GM23338 (cell line): Measurements from ENCODE around the gene IFNE. TPM values are rescaled to one million over a fixed set of nuclear protein-coding genes. Genes with fewer than 3 reads are reported as not detected.

Source experiments
- ATAC-seq: fragments of 200-7000 bp; cut with Tn5 transposase; 3 replicates; pipeline ENCODE4 v1.9.1; 2020
- DNase-seq: peaks from one replicate; pipeline ENCODE4 v3.0.0-alpha.2; 2015; ENCODE audit warnings: low spot score
- H2AFZ ChIP-seq: fragments of 200-600 bp; sonication (generic); 2 replicates; pipeline ENCODE4 v1.8.0; 2016; ENCODE audit warnings: antibody characterized with exemption, mild to moderate bottlenecking, moderate library complexity
- H3F3A ChIP-seq: fragments of 200-600 bp; sonication (generic); replicated peaks from 2 replicates; pipeline ENCODE4 v1.8.0; 2017; ENCODE audit warnings: antibody characterized with exemption, mixed run types, low read depth
- H3K27ac ChIP-seq: fragments of 200-600 bp; sonication (generic); 2 replicates; pipeline ENCODE4 v1.6.1; 2016; ENCODE audit warnings: low read depth
- H3K27me3 ChIP-seq: fragments of 200-600 bp; sonication (generic); 2 replicates; pipeline ENCODE4 v1.8.0; 2016; ENCODE audit warnings: mild to moderate bottlenecking, mixed run types, moderate library complexity; ENCODE audit not compliant: insufficient read depth
- H3K36me3 ChIP-seq: fragments of 200-600 bp; sonication (generic); 2 replicates; pipeline ENCODE4 v1.8.0; 2016; ENCODE audit warnings: mild to moderate bottlenecking; ENCODE audit not compliant: insufficient read depth
- H3K4me1 ChIP-seq: fragments of 200-600 bp; sonication (generic); 2 replicates; pipeline ENCODE4 v1.8.0; 2016; ENCODE audit warnings: mild to moderate bottlenecking, moderate library complexity; ENCODE audit not compliant: insufficient read depth
- H3K4me2 ChIP-seq: fragments of 200-600 bp; sonication (generic); 2 replicates; pipeline ENCODE4 v1.7.1; 2017; ENCODE audit warnings: mixed run types
- H3K4me3 ChIP-seq: fragments of 200-600 bp; sonication (generic); 2 replicates; pipeline ENCODE4 v1.6.1; 2016; ENCODE audit warnings: mixed run types
- H3K79me2 ChIP-seq: fragments of 200-600 bp; sonication (generic); replicated peaks from 2 replicates; pipeline ENCODE4 v1.8.0; 2017; ENCODE audit warnings: mild to moderate bottlenecking; ENCODE audit not compliant: insufficient read depth
- H3K9me2 ChIP-seq: fragments of 200-600 bp; sonication (generic); 2 replicates; pipeline ENCODE4 v1.8.0; 2017; ENCODE audit not compliant: insufficient read depth
- H4K20me1 ChIP-seq: fragments of 200-600 bp; sonication (generic); replicated peaks from 2 replicates; pipeline ENCODE4 v1.8.0; 2017; ENCODE audit warnings: mild to moderate bottlenecking; ENCODE audit not compliant: insufficient read depth
- H3K27ac Mint-ChIP-seq: 2 replicates; pipeline ENCODE4 v1.8.0; 2020; ENCODE audit warnings: inconsistent platforms, mild to moderate bottlenecking, moderate library complexity, mixed read lengths
- H3K27me3 Mint-ChIP-seq: 3 replicates; pipeline ENCODE4 v1.8.0; 2022; ENCODE audit warnings: low read depth, mild to moderate bottlenecking, moderate library complexity, mixed read lengths, inconsistent platforms; ENCODE audit not compliant: insufficient read depth, poor library complexity
- H3K36me3 Mint-ChIP-seq: 3 replicates; pipeline ENCODE4 v1.8.0; 2021; ENCODE audit warnings: low read depth, mild to moderate bottlenecking, inconsistent platforms, moderate library complexity, mixed read lengths
- H3K4me1 Mint-ChIP-seq: 3 replicates; pipeline ENCODE4 v1.8.0; 2020; ENCODE audit warnings: mild to moderate bottlenecking, inconsistent platforms, mixed read lengths
- H3K4me3 Mint-ChIP-seq: 3 replicates; pipeline ENCODE4 v1.8.0; 2021; ENCODE audit warnings: moderate library complexity, mild to moderate bottlenecking, inconsistent platforms, mixed read lengths
- H3K9me3 Mint-ChIP-seq: 3 replicates; pipeline ENCODE4 v1.8.0; 2020; ENCODE audit warnings: moderate library complexity, mild to moderate bottlenecking, inconsistent platforms, mixed read lengths
- CREB1 ChIP-seq: fragments of 250-450 bp; sonication (Bioruptor Pico); IDR thresholded peaks from 2 replicates; pipeline ENCODE4 v1.5.0; 2020; ENCODE audit warnings: low read depth, mild to moderate bottlenecking, moderate library complexity
- CTCF ChIP-seq, 2 experiments: fragments of 200-600 bp in 1 of 2; sonication (generic) in 1 of 2; conservative IDR thresholded peaks; 2 replicates each; pipeline versions ENCODE4 v1.5.1 to v1.6.1; 2016 to 2017; ENCODE audit warnings: antibody characterized with exemption in 2 of 2, low read depth in 2 of 2, mild to moderate bottlenecking in 2 of 2, moderate library complexity in 1 of 2
- ETS1 ChIP-seq: IDR thresholded peaks from 2 replicates; pipeline ENCODE4 v1.6.1; 2016; ENCODE audit warnings: antibody characterized with exemption
- EZH2 ChIP-seq: fragments of 200-600 bp; sonication (generic); IDR thresholded peaks from one replicate; pipeline ENCODE4 v1.8.0; 2017; ENCODE audit warnings: antibody characterized with exemption, mild to moderate bottlenecking, low read depth; ENCODE audit not compliant: unreplicated experiment
- EZH2phosphoT487 ChIP-seq: fragments of 200-600 bp; sonication (generic); IDR thresholded peaks from one replicate; pipeline ENCODE4 v1.8.1; 2018; ENCODE audit warnings: antibody characterized with exemption; ENCODE audit not compliant: unreplicated experiment
- JUNB ChIP-seq: IDR thresholded peaks from one replicate; pipeline ENCODE4 v1.6.1; 2016; ENCODE audit warnings: antibody characterized with exemption; ENCODE audit not compliant: unreplicated experiment
- NANOG ChIP-seq: IDR thresholded peaks from 2 replicates; pipeline ENCODE4 v1.6.1; 2016; ENCODE audit warnings: antibody characterized with exemption, borderline replicate concordance
- POLR2AphosphoS5 ChIP-seq: IDR thresholded peaks from 2 replicates; pipeline ENCODE4 v1.6.1; 2016; ENCODE audit warnings: antibody characterized with exemption, low read depth
- STAT1 ChIP-seq: IDR thresholded peaks from one replicate; pipeline ENCODE4 v1.6.1; 2016; ENCODE audit warnings: antibody characterized with exemption; ENCODE audit not compliant: unreplicated experiment
- ZNF114 ChIP-seq: fragments of 250-450 bp; sonication (Bioruptor Pico); IDR thresholded peaks from 2 replicates; pipeline ENCODE4 v1.5.0; 2020; ENCODE audit warnings: mild to moderate bottlenecking, moderate library complexity
- ZNF331 ChIP-seq: fragments of 250-450 bp; sonication (Bioruptor Pico); IDR thresholded peaks from 2 replicates; pipeline ENCODE4 v1.5.0; 2020; ENCODE audit warnings: low read depth, mild to moderate bottlenecking, moderate library complexity
- polyA plus RNA-seq: library from polyadenylated mRNA; unstranded; fragments of >200 nt; fragmentation: Nextera tagmentation; extraction: Ambion mirVana; gene quantifications from 2 replicates; pipeline ENCODE4 v1.2.1, GENCODE V29; 2016
- total RNA-seq: library from RNA; depleted of rRNA; stranded (reverse); fragments of >200 nt; shearing (Covaris generic); gene quantifications from 2 replicates; pipeline ENCODE4 v1.2.3, GENCODE V29; 2014
- TF ChIP-seq, protein P1 (sequence below): fragments of 250-450 bp; sonication (Bioruptor Pico); IDR thresholded peaks from 2 replicates; pipeline ENCODE4 v1.5.0; 2020; ENCODE audit warnings: mild to moderate bottlenecking, moderate library complexity
- TF ChIP-seq, protein P2 (sequence below): IDR thresholded peaks from one replicate; pipeline ENCODE4 v1.6.1; 2018; ENCODE audit warnings: antibody characterized with exemption; ENCODE audit not compliant: unreplicated experiment

Gene IFNE
- total and polyA plus RNA-seq, 2 experiments from 2014 or later, result 0.21 TPM; not detected in 1

GRCh38 chr9:21507483-21507790 is 25.3 kb upstream of the IFNE start:
- Mint-ChIP-seq H3K27ac (no peak overlapping the region), H3K27me3 (no peaks in the 10 kb centered on the region), H3K4me1 (peaks cover 10% of the 10 kb centered on the region), H3K36me3 (no peaks in the 10 kb centered on the region), H3K4me3 (no peak overlapping the region), H3K9me3 (no peaks in the 10 kb centered on the region)
- H3K27ac ChIP-seq, result no peak overlapping the region
- H3K27me3 ChIP-seq, result no peaks in the 10 kb centered on the region
- no peak overlapping the region for H3K4me3 ChIP-seq
- no peak for TF ChIP-seq EZH2phosphoT487
- no peak for TF ChIP-seq CREB1
- TF ChIP-seq NANOG, result no peak
- no peak for TF ChIP-seq ZNF114 (CRISPR knock-in tag)
- no peak for TF ChIP-seq JUNB
- no peak for TF ChIP-seq ETS1
- TF ChIP-seq, protein P1, sequence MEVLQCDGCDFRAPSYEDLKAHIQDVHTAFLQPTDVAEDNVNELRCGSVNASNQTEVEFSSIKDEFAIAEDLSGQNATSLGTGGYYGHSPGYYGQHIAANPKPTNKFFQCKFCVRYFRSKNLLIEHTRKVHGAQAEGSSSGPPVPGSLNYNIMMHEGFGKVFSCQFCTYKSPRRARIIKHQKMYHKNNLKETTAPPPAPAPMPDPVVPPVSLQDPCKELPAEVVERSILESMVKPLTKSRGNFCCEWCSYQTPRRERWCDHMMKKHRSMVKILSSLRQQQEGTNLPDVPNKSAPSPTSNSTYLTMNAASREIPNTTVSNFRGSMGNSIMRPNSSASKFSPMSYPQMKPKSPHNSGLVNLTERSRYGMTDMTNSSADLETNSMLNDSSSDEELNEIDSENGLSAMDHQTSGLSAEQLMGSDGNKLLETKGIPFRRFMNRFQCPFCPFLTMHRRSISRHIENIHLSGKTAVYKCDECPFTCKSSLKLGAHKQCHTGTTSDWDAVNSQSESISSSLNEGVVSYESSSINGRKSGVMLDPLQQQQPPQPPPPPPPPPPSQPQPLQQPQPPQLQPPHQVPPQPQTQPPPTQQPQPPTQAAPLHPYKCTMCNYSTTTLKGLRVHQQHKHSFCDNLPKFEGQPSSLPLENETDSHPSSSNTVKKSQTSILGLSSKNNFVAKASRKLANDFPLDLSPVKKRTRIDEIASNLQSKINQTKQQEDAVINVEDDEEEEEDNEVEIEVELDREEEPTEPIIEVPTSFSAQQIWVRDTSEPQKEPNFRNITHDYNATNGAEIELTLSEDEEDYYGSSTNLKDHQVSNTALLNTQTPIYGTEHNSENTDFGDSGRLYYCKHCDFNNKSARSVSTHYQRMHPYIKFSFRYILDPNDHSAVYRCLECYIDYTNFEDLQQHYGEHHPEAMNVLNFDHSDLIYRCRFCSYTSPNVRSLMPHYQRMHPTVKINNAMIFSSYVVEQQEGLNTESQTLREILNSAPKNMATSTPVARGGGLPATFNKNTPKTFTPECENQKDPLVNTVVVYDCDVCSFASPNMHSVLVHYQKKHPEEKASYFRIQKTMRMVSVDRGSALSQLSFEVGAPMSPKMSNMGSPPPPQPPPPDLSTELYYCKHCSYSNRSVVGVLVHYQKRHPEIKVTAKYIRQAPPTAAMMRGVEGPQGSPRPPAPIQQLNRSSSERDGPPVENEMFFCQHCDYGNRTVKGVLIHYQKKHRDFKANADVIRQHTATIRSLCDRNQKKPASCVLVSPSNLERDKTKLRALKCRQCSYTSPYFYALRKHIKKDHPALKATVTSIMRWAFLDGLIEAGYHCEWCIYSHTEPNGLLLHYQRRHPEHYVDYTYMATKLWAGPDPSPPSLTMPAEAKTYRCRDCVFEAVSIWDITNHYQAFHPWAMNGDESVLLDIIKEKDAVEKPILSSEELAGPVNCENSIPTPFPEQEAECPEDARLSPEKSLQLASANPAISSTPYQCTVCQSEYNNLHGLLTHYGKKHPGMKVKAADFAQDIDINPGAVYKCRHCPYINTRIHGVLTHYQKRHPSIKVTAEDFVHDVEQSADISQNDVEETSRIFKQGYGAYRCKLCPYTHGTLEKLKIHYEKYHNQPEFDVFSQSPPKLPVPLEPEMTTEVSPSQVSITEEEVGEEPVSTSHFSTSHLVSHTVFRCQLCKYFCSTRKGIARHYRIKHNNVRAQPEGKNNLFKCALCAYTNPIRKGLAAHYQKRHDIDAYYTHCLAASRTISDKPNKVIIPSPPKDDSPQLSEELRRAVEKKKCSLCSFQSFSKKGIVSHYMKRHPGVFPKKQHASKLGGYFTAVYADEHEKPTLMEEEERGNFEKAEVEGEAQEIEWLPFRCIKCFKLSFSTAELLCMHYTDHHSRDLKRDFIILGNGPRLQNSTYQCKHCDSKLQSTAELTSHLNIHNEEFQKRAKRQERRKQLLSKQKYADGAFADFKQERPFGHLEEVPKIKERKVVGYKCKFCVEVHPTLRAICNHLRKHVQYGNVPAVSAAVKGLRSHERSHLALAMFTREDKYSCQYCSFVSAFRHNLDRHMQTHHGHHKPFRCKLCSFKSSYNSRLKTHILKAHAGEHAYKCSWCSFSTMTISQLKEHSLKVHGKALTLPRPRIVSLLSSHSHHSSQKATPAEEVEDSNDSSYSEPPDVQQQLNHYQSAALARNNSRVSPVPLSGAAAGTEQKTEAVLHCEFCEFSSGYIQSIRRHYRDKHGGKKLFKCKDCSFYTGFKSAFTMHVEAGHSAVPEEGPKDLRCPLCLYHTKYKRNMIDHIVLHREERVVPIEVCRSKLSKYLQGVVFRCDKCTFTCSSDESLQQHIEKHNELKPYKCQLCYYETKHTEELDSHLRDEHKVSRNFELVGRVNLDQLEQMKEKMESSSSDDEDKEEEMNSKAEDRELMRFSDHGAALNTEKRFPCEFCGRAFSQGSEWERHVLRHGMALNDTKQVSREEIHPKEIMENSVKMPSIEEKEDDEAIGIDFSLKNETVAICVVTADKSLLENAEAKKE (CRISPR knock-in tag), result no peak
- no peak for TF ChIP-seq CTCF (conservative IDR thresholded peaks at IDR 0.05; ENCODE audit: low read depth in 2 of 2)
- TF ChIP-seq, protein P2, sequence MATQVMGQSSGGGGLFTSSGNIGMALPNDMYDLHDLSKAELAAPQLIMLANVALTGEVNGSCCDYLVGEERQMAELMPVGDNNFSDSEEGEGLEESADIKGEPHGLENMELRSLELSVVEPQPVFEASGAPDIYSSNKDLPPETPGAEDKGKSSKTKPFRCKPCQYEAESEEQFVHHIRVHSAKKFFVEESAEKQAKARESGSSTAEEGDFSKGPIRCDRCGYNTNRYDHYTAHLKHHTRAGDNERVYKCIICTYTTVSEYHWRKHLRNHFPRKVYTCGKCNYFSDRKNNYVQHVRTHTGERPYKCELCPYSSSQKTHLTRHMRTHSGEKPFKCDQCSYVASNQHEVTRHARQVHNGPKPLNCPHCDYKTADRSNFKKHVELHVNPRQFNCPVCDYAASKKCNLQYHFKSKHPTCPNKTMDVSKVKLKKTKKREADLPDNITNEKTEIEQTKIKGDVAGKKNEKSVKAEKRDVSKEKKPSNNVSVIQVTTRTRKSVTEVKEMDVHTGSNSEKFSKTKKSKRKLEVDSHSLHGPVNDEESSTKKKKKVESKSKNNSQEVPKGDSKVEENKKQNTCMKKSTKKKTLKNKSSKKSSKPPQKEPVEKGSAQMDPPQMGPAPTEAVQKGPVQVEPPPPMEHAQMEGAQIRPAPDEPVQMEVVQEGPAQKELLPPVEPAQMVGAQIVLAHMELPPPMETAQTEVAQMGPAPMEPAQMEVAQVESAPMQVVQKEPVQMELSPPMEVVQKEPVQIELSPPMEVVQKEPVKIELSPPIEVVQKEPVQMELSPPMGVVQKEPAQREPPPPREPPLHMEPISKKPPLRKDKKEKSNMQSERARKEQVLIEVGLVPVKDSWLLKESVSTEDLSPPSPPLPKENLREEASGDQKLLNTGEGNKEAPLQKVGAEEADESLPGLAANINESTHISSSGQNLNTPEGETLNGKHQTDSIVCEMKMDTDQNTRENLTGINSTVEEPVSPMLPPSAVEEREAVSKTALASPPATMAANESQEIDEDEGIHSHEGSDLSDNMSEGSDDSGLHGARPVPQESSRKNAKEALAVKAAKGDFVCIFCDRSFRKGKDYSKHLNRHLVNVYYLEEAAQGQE, result no peak
- TF ChIP-seq ZNF331 (CRISPR knock-in tag), result no peak
- no peak for TF ChIP-seq EZH2
- TF ChIP-seq STAT1, result no peak
- TF ChIP-seq POLR2AphosphoS5, result no peak
- DNase-seq, result no peak
- peaks cover 31% of the 10 kb centered on the region for H3K4me1 ChIP-seq
- no peak overlapping the region for H2AFZ ChIP-seq
- no peaks in the 10 kb centered on the region for H3F3A ChIP-seq
- H3K9me2 ChIP-seq, result no peaks in the 10 kb centered on the region
- H3K79me2 ChIP-seq, result no peaks in the 10 kb centered on the region
- ATAC-seq, result no peak
- no peaks in the 10 kb centered on the region; the same call in 1 of the 2 replicates for H4K20me1 ChIP-seq
- peak overlapping the region; percentile 47; the same call in 1 of the 2 replicates for H3K4me2 ChIP-seq
- H3K36me3 ChIP-seq, result no peaks in the 10 kb centered on the region
